Retinal pigment epithelial cell (primary cell): ENCODE measurements around the gene CKS2.

ENCODE experiments used
- DNase-seq: peaks from one replicate; pipeline ENCODE4 v3.0.0-alpha.2; 2010; ENCODE audit warnings: low read depth
- H3K4me3 ChIP-seq: 2 replicates; pipeline ENCODE4 v1.5.1; 2011; ENCODE audit warnings: mild to moderate bottlenecking, low read length, control low read depth, moderate library complexity
- TF ChIP-seq, protein P1 (sequence below): conservative IDR thresholded peaks from 2 replicates; pipeline ENCODE4 v1.5.1; 2011; ENCODE audit warnings: low read depth, low read length, control low read depth, inconsistent platforms

Gene CKS2

DNA sequence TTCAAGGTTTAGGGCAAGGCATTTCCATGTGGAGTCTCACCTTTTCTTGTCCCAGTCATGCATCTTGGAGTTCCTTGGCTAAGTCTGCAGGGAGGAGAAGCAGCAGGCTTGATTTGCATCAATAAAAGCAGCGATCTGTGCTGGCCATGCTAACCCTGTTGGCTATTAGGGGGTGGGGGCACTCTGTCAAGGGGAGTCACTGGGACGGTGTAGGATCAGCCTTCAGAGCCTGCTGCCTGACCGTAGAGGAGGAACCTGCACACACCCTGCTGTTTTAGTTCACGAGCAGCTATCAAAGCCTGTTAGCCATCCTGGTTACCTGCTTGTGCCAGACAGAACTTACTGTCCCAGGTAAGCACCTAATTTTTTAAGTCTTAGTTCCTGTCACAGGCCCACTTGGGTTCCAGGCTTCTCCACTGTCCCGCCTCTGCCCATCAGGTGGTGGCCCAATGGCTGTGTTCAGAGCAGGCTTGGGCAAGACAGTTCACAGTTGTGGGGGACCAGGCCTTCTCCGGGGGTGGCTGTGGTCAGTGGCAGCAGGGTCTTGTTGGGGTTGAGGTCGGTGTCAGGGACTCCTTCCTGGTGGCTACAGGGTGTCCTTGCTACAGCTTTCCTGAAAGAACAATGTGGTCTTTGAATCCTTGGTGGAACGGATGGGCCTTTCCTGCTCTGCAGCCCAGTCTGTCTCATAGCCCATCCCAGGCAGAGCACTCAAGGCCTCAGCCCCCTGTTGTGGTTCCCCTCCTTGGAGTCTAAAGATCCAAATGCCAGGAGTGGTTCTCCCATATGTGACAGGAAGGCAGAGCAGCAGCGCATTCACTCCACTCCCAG, 51.0 kb downstream of the CKS2 start:
- DNase-seq, result no peak

DNA sequence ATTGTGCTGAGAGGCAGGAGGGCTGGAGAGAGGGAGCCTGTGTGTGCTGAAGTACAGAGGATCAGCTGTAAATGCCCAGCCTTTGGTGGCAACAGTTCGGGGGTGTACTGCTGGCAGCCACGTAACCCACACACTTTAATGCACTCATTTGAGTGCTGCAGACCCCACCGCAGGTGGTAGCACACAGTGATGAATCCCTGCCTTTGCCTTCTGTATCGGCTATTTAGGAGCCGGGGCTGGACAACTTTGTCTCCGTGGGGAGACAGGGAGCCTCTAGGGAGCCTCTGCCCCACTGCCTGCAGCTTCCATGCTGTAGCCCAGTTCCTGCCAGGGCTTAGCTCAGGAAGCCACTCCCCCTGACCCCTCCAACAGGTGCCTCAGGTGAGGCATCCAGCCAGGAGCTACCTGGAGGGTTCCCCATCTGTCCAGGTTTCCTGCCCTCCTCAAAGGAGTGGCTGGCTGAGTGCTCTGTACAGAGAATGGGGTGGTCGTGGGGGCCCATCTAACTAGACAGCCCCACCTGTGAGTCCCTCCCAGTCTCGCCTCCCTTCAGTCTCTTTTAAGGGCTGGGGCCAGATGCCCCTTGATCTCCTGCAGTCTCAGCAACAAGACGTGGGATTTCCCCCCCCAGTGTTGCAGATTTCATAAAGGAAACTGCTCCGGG, 51.8 kb downstream of the CKS2 start:
- DNase-seq, result no peak

More for the DNA sequence above, 51.0 kb downstream of the CKS2 start:
- TF ChIP-seq, protein P1, sequence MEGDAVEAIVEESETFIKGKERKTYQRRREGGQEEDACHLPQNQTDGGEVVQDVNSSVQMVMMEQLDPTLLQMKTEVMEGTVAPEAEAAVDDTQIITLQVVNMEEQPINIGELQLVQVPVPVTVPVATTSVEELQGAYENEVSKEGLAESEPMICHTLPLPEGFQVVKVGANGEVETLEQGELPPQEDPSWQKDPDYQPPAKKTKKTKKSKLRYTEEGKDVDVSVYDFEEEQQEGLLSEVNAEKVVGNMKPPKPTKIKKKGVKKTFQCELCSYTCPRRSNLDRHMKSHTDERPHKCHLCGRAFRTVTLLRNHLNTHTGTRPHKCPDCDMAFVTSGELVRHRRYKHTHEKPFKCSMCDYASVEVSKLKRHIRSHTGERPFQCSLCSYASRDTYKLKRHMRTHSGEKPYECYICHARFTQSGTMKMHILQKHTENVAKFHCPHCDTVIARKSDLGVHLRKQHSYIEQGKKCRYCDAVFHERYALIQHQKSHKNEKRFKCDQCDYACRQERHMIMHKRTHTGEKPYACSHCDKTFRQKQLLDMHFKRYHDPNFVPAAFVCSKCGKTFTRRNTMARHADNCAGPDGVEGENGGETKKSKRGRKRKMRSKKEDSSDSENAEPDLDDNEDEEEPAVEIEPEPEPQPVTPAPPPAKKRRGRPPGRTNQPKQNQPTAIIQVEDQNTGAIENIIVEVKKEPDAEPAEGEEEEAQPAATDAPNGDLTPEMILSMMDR, result no peak
- no peak overlapping the region for H3K4me3 ChIP-seq

DNA sequence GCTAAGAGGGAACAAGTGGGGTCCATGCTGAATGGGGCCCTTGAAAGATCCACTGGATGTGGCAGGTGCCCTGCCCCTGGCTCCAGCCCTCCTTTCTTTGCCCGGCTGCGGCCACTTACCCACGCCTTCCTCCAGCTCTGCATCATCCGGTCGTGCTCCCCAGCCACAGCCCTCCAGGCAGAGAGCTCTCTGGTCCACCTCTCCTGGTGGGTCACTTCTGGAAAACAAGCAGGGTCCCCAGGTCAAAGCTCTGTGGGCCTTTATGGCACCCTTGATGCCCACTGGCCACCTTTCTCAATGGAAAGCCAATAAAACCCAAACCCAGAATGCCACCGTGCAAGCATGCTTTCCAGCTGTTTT, 52.3 kb downstream of the CKS2 start:
- no peak overlapping the region for H3K4me3 ChIP-seq
- TF ChIP-seq, protein P1, result no peak
- no peak for DNase-seq

More for the DNA sequence above, 51.8 kb downstream of the CKS2 start:
- TF ChIP-seq, protein P1, result no peak
- no peak overlapping the region for H3K4me3 ChIP-seq

DNA sequence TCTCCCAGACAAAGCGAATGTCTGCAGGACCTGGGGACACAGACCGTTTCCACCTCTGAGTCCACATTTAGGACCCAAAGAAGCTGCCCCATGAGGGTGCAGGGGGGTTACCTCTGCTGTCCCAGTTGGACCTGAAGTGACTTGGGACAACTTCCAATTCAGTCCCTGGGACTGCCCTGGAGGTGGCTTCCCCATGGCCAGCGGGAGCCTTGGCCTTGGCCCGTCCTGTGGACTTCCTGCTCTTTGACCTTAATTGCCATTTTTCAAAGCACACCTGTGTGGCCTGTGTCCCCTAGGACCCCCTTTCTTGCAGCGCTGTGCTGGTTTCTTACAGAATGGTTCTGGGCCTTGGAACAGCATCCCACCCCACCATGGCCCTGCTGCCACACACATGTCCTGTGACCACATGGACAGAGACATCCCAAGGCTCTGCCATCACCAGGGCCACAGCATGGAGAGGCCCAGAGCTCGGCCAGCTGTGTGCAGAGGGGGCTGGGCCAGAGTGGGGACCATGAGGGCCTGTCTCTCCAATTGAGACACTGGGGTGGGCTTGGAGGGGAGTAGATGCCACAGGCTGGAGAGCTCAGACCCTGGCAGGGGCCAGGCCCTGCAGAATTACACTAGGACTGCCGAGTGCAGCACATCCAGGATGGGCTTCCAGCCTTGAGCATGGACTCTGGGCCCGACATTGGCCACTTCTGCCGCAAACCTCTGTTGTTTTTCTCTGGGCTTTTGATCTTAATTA, 53.1 kb downstream of the CKS2 start:
- no peak overlapping the region for H3K4me3 ChIP-seq
- no peak for DNase-seq
- TF ChIP-seq, protein P1, result no peak

DNA sequence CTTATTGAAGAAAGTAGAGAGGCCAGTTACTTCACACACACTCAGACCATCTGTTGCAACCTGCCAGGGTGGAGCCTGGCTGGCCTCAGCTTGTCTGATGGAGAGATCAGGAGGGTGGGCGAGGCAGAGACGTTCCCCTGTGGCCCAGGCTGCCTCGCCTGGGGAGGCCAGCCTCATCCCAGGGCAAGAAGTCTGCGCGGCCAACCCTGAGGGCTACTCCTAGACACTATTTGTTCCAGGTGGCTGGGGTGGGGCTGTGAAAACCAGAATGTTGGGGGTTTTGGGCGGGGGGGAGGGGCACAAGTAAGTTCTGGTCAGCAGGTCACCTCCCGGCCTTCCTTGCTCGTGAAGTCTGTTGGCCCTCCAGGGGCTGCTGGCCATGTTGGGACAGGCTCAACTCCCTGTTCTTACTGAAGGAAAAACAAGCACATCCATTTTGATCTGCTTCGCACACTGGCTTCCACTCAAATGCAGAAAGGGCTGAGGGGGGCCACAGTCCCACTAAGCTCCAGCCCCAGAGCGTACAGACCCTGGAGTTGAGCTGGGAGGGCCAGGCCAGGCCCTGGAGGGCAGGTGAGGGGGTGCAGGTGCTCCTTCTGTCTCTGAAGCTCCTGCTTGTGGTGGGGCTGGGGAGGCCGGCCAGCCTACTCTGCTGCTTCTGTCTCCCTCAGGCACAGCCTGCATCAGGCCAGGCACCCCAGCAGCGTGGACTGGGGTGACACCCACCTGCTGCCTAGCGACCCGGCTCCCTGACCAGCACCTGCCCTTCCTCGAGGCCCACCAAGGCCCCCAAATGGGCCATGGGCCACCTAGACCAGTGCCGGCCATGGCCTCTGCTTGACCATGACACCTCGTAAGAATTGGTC, 53.9 kb downstream of the CKS2 start:
- no peak overlapping the region for H3K4me3 ChIP-seq
- TF ChIP-seq, protein P1, result no peak
- no peak for DNase-seq

DNA sequence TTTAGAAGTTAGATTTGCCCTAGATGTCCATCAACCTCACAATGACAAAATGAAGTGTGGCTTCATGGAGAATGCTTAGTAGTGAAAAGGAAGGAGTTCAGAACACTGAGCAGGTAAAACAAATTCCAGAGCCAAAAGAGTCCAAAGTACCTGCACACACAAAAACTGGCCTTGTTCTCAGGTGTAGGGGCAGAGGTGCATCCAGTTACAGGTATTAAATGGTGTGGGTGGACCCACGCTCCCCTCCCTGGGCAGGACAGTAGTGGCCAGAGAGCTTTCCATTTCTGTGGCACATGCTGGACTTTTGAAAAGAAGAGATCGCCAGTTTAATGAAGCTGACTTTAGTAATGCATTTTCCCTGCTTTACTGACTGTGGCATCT, 54.5 kb downstream of the CKS2 start:
- TF ChIP-seq, protein P1, result no peak
- no peak for DNase-seq
- H3K4me3 ChIP-seq, result no peak overlapping the region
